ENCODE data around the gene CCL27.
A peak's percentile ranks its signal among the peaks of the same experiment; 100 is the strongest.

The CCL27 gene

GRCh38 chr9:34648673-34649072 lies 13.8 kb downstream of the CCL27 start:
- Histone ChIP-seq H3K4me2 (ENCODE audit: low read depth, low read length, poor library complexity, severe bottlenecking) (no peak overlapping the region), H3K9ac (ENCODE audit: low read length) (no peak overlapping the region), H3K4me3 (ENCODE audit: insufficient read depth, low read length, poor library complexity, severe bottlenecking) (no peak overlapping the region), H2AFZ (ENCODE audit: low read depth, low read length, severe bottlenecking) (no peak overlapping the region), H3K27me3 (ENCODE audit: low read length) (no peaks in the 10 kb centered on the region), H3K9me3 (ENCODE audit: insufficient read depth, low read length) (no peaks in the 10 kb centered on the region), H4K20me1 (ENCODE audit: low read depth, low read length) (no peaks in the 10 kb centered on the region), H3K36me3 (ENCODE audit: low read length) (no peaks in the 10 kb centered on the region), H3K79me2 (ENCODE audit: insufficient read depth, low read length) (no peaks in the 10 kb centered on the region), H3K27ac (ENCODE audit: low read depth, low read length) (no peak overlapping the region), H3K9me2 (replicated peaks; ENCODE audit: insufficient read depth, low read length) (no peaks in the 10 kb centered on the region), H3F3A (ENCODE audit: insufficient read depth) (no peaks in the 10 kb centered on the region)
- TF ChIP-seq EZH2phosphoT487 (conservative IDR thresholded peaks at IDR 0.05; ENCODE audit: low read length): no peak
- TF ChIP-seq, protein P1, sequence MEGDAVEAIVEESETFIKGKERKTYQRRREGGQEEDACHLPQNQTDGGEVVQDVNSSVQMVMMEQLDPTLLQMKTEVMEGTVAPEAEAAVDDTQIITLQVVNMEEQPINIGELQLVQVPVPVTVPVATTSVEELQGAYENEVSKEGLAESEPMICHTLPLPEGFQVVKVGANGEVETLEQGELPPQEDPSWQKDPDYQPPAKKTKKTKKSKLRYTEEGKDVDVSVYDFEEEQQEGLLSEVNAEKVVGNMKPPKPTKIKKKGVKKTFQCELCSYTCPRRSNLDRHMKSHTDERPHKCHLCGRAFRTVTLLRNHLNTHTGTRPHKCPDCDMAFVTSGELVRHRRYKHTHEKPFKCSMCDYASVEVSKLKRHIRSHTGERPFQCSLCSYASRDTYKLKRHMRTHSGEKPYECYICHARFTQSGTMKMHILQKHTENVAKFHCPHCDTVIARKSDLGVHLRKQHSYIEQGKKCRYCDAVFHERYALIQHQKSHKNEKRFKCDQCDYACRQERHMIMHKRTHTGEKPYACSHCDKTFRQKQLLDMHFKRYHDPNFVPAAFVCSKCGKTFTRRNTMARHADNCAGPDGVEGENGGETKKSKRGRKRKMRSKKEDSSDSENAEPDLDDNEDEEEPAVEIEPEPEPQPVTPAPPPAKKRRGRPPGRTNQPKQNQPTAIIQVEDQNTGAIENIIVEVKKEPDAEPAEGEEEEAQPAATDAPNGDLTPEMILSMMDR (IDR thresholded peaks at IDR 0.05; ENCODE audit: insufficient read depth, low read length, poor library complexity, severe bottlenecking): no peak

DNA sequence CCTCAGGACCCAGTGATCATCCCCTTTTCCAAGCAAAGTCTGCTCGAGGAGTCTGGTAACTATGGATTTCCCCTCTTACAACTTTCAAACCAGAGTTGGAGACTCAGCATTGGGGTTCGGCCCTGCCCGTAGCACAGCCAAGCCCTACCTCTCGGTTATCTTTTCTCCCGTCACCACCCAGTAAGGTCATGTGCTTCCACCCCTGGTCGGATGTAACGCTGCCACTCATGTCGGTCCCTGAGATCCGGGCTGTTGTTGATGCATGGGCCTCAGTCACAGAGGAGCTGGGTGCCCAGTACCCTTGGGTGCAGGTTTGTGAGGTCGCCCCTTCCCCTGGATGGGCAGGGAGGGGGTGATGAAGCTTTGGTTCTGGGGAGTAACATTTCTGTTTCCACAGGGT lies 14.8 kb downstream of the CCL27 start:
- no peaks in the 10 kb centered on the region for H3K27me3 ChIP-seq (ENCODE audit: low read length)
- H2AFZ ChIP-seq (ENCODE audit: low read depth, low read length, severe bottlenecking): no peak overlapping the region
- TF ChIP-seq EZH2phosphoT487 (conservative IDR thresholded peaks at IDR 0.05; ENCODE audit: low read length): no peak
- TF ChIP-seq, protein P1 (IDR thresholded peaks at IDR 0.05; ENCODE audit: insufficient read depth, low read length, poor library complexity, severe bottlenecking): no peak
- H3K4me3 ChIP-seq (ENCODE audit: insufficient read depth, low read length, poor library complexity, severe bottlenecking): peak overlapping the region; percentile 69
- no peaks in the 10 kb centered on the region for H3K79me2 ChIP-seq (ENCODE audit: insufficient read depth, low read length)
- H4K20me1 ChIP-seq (ENCODE audit: low read depth, low read length): no peaks in the 10 kb centered on the region
- H3K36me3 ChIP-seq (ENCODE audit: low read length): no peaks in the 10 kb centered on the region
- peak overlapping the region; percentile 58 for H3K4me2 ChIP-seq (ENCODE audit: low read depth, low read length, poor library complexity, severe bottlenecking)
- H3F3A ChIP-seq (ENCODE audit: insufficient read depth): no peaks in the 10 kb centered on the region
- no peaks in the 10 kb centered on the region for H3K9me3 ChIP-seq (ENCODE audit: insufficient read depth, low read length)
- no peaks in the 10 kb centered on the region for H3K9me2 ChIP-seq (replicated peaks; ENCODE audit: insufficient read depth, low read length)
- peak overlapping the region; percentile 72; the same call in 1 of the 2 replicates for H3K9ac ChIP-seq (ENCODE audit: low read length)
- no peak overlapping the region for H3K27ac ChIP-seq (ENCODE audit: low read depth, low read length)

GRCh38 chr9:34647084-34647403 lies 15.4 kb downstream of the CCL27 start:
- Histone ChIP-seq H3K36me3 (ENCODE audit: low read length) (no peaks in the 10 kb centered on the region), H2AFZ (ENCODE audit: low read depth, low read length, severe bottlenecking) (peak overlapping the region; percentile 83), H4K20me1 (ENCODE audit: low read depth, low read length) (no peaks in the 10 kb centered on the region), H3F3A (ENCODE audit: insufficient read depth) (no peaks in the 10 kb centered on the region), H3K27ac (ENCODE audit: low read depth, low read length) (no peak overlapping the region), H3K79me2 (ENCODE audit: insufficient read depth, low read length) (no peaks in the 10 kb centered on the region), H3K27me3 (ENCODE audit: low read length) (no peaks in the 10 kb centered on the region), H3K9me3 (ENCODE audit: insufficient read depth, low read length) (no peaks in the 10 kb centered on the region), H3K9me2 (replicated peaks; ENCODE audit: insufficient read depth, low read length) (no peaks in the 10 kb centered on the region), H3K9ac (ENCODE audit: low read length) (peak overlapping the region; percentile 72), H3K4me2 (ENCODE audit: low read depth, low read length, poor library complexity, severe bottlenecking) (peak overlapping the region; percentile 58), H3K4me3 (ENCODE audit: insufficient read depth, low read length, poor library complexity, severe bottlenecking) (peak overlapping the region; percentile 69)
- TF ChIP-seq EZH2phosphoT487 (conservative IDR thresholded peaks at IDR 0.05; ENCODE audit: low read length): no peak
- TF ChIP-seq, protein P1 (IDR thresholded peaks at IDR 0.05; ENCODE audit: insufficient read depth, low read length, poor library complexity, severe bottlenecking): no peak

All from SU-DHL-6 (cell line).